SK-N-SH treated with all-trans-retinoic acid at 6 μM for 48 hours (cell line): ENCODE measurements around the gene GHRH.

Experiments
- CSDC2 ChIP-seq: fragments of 250-450 bp; sonication (Bioruptor Pico); IDR thresholded peaks from 2 replicates; pipeline ENCODE4 v1.5.0; 2020; ENCODE audit warnings: mild to moderate bottlenecking, moderate library complexity
- PATZ1 ChIP-seq: fragments of 250-450 bp; sonication (Bioruptor Pico); IDR thresholded peaks from 2 replicates; pipeline ENCODE4 v1.8.0; 2020; ENCODE audit warnings: mild to moderate bottlenecking, moderate library complexity, borderline replicate concordance
- TOX ChIP-seq: fragments of 250-450 bp; sonication (Bioruptor Pico); IDR thresholded peaks from 2 replicates; pipeline ENCODE4 v1.8.0; 2021; ENCODE audit warnings: mild to moderate bottlenecking, moderate library complexity, borderline replicate concordance

DNA sequence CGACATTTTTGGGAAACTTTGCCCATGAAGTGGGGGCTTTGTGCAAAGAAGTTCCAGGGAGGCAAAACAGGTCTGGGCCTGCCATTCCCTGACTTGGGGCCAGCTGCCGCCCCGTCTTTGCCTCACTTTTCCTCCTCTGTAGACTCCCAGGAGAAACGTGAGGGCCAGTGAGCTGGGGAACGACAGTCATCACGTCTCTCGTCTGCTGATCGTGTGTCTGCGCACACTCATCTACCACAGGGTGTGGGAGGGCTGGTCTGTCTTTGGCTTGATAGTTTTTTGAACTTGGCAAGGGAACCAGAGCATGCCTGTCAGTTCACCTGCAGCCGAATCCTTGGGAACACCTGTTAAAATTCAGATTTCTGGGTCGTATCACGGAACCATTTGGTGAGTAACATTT lies 8.5 kb downstream of the GHRH start:
- TF ChIP-seq PATZ1 (no peak), CSDC2 (CRISPR knock-in tag) (no peak), TOX (CRISPR knock-in tag) (no peak)
